Natural killer cell treated with Interleukin-12 subunit alpha and Interleukin-12 subunit beta and Interleukin-15 and Interleukin-18, amount 100 ng/mL, for 72 hours (primary cell): ENCODE data around the gene LIPT2. TPM values are rescaled to one million over a fixed set of nuclear protein-coding genes. Genes with fewer than 3 reads are reported as not detected.
"Not testable (repeated sequence)": the region's sequence is repeated elsewhere in the genome, so short reads cannot be mapped to it uniquely, and the experiment has no call there.

ENCODE experiments used
- ATAC-seq, 2 donors: fragments of 150-1000 bp; cut with Tn5 transposase in 1 of 2; sonication (Bioruptor Pico), chemical (Tn5 transposase) in 1 of 2; 2 replicates each; pipeline ENCODE4 v1.10.0; 2021
- DNase-seq: peaks from one replicate; pipeline ENCODE4 v3.0.0; 2022; ENCODE audit warnings: low spot score
- H3K27ac Mint-ChIP-seq, 2 donors: 1 replicate in 1 of 2; 2 replicates in 1 of 2; pipeline ENCODE4 v1.8.0; 2022; ENCODE audit warnings: mixed read lengths in 2 of 2, mild to moderate bottlenecking in 1 of 2, moderate library complexity in 1 of 2
- H3K27me3 Mint-ChIP-seq, 2 donors: 1 replicate in 1 of 2; 2 replicates in 1 of 2; pipeline ENCODE4 v1.8.0; 2022; ENCODE audit warnings: mixed read lengths in 2 of 2
- H3K36me3 Mint-ChIP-seq: one replicate; pipeline ENCODE4 v1.8.0; 2022; ENCODE audit warnings: mixed read lengths
- H3K4me1 Mint-ChIP-seq, 2 donors: 1 replicate in 1 of 2; 2 replicates in 1 of 2; pipeline ENCODE4 v1.8.0; 2022; ENCODE audit warnings: low read depth in 2 of 2, mixed read lengths in 2 of 2, mild to moderate bottlenecking in 1 of 2
- H3K4me3 Mint-ChIP-seq: one replicate; pipeline ENCODE4 v1.8.0; 2022; ENCODE audit warnings: mixed read lengths
- H3K9me3 Mint-ChIP-seq: 2 replicates; pipeline ENCODE4 v1.8.0; 2022; ENCODE audit warnings: mixed read lengths
- total RNA-seq, 2 donors: library from RNA; stranded (reverse); gene quantifications; one replicate each; pipeline ENCODE4 v1.2.3, GENCODE V29; 2022

Gene LIPT2
- total RNA-seq = 1 to 10 TPM; 1.8 to 3.4 TPM

DNA sequence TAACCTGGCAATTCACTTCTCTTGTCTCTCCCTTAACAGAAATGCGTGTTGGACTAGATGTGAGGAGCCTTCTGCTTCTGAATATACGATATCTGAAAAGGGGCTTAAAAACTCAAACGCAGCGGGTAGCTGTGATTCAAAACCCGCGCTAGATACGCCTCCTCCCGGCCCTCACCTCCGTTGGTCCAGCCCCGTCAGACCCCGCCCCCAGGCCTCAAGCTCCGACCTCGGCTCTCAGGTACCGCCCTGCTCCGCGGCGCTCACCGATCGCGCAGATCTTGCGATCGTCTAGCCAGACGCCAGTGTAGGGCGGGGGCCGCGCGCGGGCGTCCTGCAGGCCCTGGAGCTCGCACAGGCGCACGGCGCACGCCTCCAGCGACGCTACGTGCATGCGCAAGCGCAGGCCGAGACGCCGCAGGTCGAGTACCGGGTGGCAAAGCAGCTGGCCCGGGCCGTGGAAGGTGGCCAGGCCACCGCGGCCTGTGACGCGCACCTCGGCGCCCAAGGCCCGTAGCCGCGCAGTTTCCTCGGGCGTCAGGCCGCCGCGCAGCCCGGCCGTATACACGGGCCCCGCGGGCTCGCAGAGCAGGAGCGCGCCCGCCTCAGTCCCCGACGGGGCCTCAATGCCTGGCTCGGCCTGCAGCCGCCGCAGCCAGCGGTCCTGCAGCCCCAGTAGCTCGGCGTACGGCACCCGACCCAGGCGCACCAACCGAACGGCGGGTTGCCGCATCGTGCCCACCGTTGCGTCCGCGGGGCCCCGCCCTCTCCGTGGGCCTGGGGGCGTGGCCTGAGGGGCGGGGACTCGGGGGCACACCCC, at the start of gene LIPT2:
Gene LIPT2, minus strand, starts transcription at position 751 of the 817 bp plus-strand sequence. Its CDS starts 21 bp downstream, at position 730.
- Mint-ChIP-seq H3K9me3 (no peaks in the 10 kb centered on the region), H3K36me3 (no peaks in the 10 kb centered on the region), H3K27ac (peak within 1 kb of the TSS; percentile 73 to 84), H3K4me1 (peaks cover 14 to 16% of the 10 kb centered on the region in 2 donors), H3K27me3 (peaks cover 0 to 2% of the 10 kb centered on the region in 2 donors), H3K4me3 (peak within 1 kb of the TSS; percentile 85)
- DNase-seq (peak; percentile 98), ATAC-seq (peak; percentile 99)

DNA sequence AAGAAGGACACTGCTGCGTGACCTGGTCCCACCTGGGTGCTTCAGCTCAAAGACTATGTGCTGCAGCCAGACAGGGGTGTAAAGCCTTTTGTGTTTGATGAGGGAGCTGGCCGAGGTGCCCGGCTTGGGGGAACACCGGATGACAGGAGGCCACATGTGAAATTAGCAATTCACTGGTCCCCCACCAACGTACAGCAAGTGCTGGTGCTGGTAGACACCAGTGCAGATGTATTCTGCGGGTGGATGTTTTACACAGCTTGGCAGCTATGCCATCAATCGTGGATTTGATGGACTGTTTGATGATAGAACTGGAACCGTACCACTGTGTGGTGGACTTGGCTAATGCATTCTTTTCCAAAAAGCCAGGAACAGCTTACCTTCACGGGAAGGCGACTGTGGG, 47.9 kb upstream of the LIPT2 start:
- ATAC-seq (no peak), DNase-seq (no peak)
- no peak overlapping the region for H3K27ac Mint-ChIP-seq
- H3K27me3 Mint-ChIP-seq = peaks cover 9 to 10% of the 10 kb centered on the region in 2 donors
- H3K4me3 Mint-ChIP-seq = no peak overlapping the region
- no peaks in the 10 kb centered on the region for H3K9me3 Mint-ChIP-seq
- no peaks in the 10 kb centered on the region for H3K4me1 Mint-ChIP-seq
- H3K36me3 Mint-ChIP-seq = peaks cover 9% of the 10 kb centered on the region

DNA sequence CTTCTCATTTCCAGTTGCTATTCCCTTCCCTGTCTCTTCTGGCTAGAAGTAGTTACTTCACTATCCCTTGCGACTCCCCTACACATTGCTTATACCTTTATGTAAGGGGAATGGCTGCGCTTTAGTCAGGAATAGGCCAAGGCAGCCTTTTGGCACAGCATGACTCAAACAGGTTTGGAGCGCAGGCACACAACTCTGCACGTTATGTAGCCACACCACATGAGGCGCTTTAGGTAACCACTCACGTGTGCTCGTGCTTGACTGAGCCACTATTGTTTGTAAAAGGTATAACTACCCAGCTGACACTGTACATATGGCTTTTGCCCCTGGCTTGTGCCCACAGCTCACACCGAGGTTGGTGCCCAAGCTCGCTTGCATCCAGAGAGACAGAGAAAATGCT, 46.7 kb upstream of the LIPT2 start:
- Mint-ChIP-seq H3K36me3 (peaks cover 9% of the 10 kb centered on the region), H3K27ac (no peak overlapping the region), H3K27me3 (peaks cover 9 to 10% of the 10 kb centered on the region in 2 donors), H3K9me3 (no peaks in the 10 kb centered on the region), H3K4me3 (no peak overlapping the region), H3K4me1 (no peaks in the 10 kb centered on the region)
- DNase-seq (no peak), ATAC-seq (no peak)

DNA sequence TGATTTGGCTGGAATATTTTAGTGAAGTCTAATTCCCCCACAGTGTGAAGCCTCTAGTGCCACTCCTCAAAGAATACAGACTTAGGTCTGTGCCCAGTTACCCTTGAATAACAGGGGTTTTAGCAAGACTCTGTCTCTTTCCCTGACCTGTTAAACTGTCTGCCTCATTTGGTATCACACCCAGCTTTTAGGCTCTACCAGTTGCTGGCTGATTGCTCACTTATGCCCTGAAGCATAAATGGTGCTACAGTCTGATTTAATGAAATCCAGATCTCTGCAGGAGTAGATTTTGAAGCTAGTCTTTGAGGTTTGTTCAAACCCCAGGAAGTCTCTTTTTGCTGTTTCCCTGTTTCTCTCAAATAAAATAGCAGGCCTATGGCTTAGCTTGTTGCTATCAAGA, 45.2 kb upstream of the LIPT2 start:
- Mint-ChIP-seq H3K27ac (no peak overlapping the region), H3K4me3 (no peak overlapping the region), H3K4me1 (no peaks in the 10 kb centered on the region), H3K27me3 (peaks cover 9 to 10% of the 10 kb centered on the region in 2 donors), H3K9me3 (no peaks in the 10 kb centered on the region), H3K36me3 (peaks cover 9% of the 10 kb centered on the region)
- ATAC-seq (no peak), DNase-seq (no peak)

DNA sequence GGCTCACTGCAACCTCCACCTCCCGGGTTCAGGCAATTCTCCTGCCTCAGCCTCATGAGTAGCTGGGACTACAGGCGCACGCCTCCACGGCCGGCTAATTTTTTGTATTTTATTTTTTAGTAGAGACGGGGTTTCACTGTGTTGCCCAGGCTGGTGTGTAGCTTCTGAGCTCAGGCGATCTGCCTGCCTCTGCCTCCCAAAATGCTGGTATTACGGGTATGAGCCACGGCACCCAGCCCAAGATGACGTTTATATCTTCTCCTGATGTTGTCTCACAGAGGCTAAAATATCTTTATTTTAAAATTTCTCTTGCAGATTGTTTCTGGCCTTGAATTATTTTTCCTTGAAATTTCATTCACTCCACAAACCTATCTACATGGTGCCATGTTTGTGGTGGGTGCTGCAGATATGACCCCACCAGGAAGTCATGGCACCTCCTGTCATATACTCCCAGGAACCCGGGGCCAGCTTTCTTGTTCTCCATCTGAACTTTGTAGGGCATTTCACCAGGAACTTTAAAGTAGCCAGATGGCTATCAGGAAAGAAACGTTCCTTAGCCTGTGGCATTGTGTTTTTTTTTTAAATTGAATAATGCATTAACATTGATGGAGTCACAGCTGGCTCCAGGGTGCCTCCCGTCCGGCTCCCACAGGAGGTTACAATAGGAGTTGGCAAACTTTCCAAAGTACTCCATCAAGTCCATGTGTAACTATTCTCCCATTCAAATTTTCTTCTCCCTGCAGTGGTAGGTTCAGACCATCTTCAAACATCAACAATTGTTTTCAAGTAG, 42.0 kb upstream of the LIPT2 start:
- H3K4me1 Mint-ChIP-seq = no peaks in the 10 kb centered on the region
- H3K4me3 Mint-ChIP-seq = no peak overlapping the region
- H3K36me3 Mint-ChIP-seq = peaks cover 9% of the 10 kb centered on the region
- H3K27me3 Mint-ChIP-seq = peaks cover 14 to 22% of the 10 kb centered on the region in 2 donors
- no peak overlapping the region for H3K27ac Mint-ChIP-seq
- DNase-seq = no peak
- no peak for ATAC-seq
- no peaks in the 10 kb centered on the region for H3K9me3 Mint-ChIP-seq

DNA sequence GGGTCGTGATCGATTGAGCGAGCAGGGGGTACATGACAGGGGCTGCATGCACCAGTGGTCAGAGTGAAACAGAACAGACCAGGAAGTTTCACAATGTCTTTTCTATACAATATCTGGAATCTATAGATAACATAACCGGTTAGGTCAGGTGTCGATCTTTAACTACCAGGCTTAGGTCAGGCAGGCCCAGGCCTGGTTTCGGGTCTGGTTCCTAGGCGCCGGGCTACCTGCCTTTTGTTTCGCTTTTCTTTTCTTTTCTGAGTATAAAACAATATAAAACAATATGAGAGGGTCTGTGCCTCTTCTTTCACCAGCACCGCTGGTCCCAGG, 41.4 kb upstream of the LIPT2 start:
- not testable (repeated sequence) for H3K36me3 Mint-ChIP-seq, H3K27ac Mint-ChIP-seq, H3K9me3 Mint-ChIP-seq, ATAC-seq, DNase-seq, H3K4me1 Mint-ChIP-seq, H3K4me3 Mint-ChIP-seq
- peaks cover 14 to 22% of the 10 kb centered on the region in 2 donors for H3K27me3 Mint-ChIP-seq

DNA sequence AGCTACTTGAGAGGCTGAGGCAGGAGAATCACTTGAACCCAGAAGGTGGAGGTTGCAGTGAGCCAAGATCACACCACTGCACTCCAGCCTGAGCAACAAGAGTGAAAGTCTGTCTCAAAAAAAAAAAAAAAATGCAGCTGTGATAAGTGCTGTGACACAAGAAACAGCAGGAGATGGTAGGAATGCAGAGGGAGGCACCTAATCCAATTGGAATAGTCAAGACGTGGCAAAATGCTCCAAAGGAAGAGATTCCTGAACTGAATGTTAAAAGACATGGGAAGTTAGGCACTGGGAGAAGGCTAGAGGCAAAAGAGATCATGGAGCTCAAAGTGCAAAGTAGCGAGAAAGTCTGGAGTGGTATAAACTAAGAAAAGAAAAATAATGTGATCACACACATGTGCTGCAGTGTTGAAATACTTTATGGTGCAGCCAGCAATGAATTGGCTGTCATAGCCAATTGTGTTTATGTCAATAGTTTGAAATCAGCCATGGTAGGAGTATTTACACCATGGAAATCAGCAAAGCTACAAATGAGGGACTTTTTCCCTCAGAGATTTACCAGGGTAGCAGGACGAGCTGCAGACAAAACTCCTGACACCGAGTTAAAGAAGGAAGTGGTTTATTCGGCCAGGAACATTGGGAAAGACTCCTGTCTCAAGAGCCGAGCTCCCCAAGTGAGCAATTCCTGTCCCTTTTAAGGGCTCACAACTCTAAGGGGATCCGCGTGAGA, 40.9 kb upstream of the LIPT2 start:
- H3K9me3 Mint-ChIP-seq = no peaks in the 10 kb centered on the region
- peaks cover 9% of the 10 kb centered on the region for H3K36me3 Mint-ChIP-seq
- ATAC-seq = no peak
- no peak overlapping the region for H3K4me3 Mint-ChIP-seq
- H3K27ac Mint-ChIP-seq = no peak overlapping the region
- no peak for DNase-seq
- H3K27me3 Mint-ChIP-seq = peaks cover 14 to 23% of the 10 kb centered on the region in 2 donors
- no peaks in the 10 kb centered on the region for H3K4me1 Mint-ChIP-seq

DNA sequence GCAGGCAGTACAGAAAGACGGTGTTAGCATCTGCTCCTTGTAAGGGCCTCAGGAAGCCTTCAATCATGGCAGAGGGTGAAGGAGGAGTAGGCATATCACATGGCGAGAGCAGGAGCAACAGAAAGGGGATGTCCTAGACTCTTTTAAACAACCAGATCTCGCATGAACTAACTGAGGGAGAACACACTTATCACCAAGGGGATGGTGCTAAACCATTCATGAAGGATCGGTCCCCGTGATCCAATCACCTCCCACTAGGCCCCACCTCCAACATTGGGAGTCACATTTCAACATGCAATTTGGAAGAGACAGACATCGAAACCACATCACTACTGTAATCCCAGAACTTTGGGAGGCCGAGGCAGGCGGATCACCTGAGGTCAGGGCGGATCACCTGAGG, 39.9 kb upstream of the LIPT2 start:
- Mint-ChIP-seq H3K36me3 (peaks cover 9% of the 10 kb centered on the region), H3K4me1 (no peaks in the 10 kb centered on the region), H3K9me3 (no peaks in the 10 kb centered on the region), H3K27ac (no peak overlapping the region), H3K27me3 (peaks cover 12 to 28% of the 10 kb centered on the region in 2 donors), H3K4me3 (no peak overlapping the region)
- no peak for ATAC-seq
- DNase-seq = no peak

DNA sequence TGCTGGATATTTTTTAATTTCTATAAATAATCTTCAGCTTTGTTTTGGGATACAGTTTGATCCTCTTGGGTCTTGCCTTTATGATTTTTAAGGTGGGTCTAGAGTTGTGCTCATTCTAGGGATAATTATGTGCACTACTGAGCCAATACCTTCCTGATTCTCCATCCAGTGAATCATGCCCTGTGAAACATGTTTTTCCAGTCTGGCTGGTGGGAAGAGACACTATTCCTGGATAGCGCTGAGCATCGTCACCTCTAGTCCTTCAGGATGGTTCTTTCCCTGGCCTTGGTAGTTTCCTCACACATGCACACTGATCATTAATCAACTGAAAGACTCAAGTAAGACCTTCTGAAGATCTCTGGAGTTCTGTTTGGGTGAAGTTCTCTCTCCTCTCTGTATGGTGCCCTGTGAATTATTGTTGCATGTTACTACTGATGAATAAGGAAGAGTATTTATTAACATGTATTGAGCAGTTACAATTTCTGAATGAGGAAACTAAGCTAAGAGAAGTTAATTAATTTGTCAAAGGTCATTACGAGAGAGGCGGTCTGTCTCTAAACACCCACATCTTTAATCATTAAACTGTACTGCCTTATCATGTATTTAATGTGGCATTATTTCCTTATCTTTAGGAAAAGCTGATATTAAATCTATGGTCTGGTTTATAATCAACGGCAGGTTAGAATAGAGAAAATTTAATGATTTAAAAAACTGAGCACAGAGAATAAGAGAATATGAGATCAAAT, 39.1 kb upstream of the LIPT2 start:
- H3K9me3 Mint-ChIP-seq = no peaks in the 10 kb centered on the region
- no peak for ATAC-seq
- no peaks in the 10 kb centered on the region for H3K4me1 Mint-ChIP-seq
- H3K27me3 Mint-ChIP-seq = peaks cover 8 to 26% of the 10 kb centered on the region in 2 donors
- H3K4me3 Mint-ChIP-seq = no peak overlapping the region
- H3K36me3 Mint-ChIP-seq = peaks cover 5% of the 10 kb centered on the region
- H3K27ac Mint-ChIP-seq = no peak overlapping the region
- DNase-seq = no peak

DNA sequence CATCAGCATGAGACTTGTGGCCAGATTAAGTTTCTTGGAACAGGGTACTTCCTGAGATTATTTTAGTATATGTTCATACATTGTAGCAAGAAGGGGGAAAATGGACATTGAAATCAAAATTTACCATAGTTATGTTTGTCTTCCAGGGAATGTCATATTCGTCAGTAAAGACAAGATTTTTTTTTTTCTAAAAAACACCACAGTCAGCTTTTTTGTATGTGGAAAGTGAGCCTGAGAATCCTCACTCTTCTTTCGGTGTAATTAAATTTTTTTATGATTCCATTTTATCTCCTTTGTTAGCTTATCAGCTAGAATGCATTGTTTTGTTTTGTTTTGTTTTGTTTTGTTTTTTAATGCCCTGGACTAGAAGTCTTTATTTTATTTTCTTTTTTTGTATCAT, 31.5 kb upstream of the LIPT2 start:
- Mint-ChIP-seq H3K27me3 (peaks cover 16 to 31% of the 10 kb centered on the region in 2 donors), H3K4me1 (no peaks in the 10 kb centered on the region), H3K36me3 (no peaks in the 10 kb centered on the region), H3K4me3 (no peak overlapping the region), H3K27ac (no peak overlapping the region), H3K9me3 (no peaks in the 10 kb centered on the region)
- ATAC-seq (no peak), DNase-seq (no peak)

DNA sequence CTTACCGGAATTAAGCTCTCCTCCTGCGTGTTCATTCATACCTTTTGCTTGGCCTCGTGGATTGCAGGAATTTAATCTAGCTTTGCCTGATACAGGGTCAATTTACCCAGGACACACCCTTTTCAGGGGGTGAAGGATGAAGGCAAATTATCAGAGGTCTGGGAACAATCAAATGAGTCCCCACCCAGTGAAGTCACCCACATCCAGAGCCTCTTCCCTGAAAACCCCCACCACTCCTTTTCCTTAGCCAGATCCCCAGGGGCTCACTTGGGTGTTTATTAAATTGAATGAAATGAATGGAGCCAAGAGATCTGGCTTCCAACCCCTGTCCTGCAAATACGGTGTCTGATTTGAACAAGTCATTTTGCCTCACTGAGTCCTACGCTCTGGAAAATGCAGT, 31.0 kb upstream of the LIPT2 start:
- no peak overlapping the region for H3K4me3 Mint-ChIP-seq
- H3K36me3 Mint-ChIP-seq = no peaks in the 10 kb centered on the region
- no peak overlapping the region for H3K27ac Mint-ChIP-seq
- DNase-seq (no peak), ATAC-seq (no peak)
- no peaks in the 10 kb centered on the region for H3K4me1 Mint-ChIP-seq
- H3K27me3 Mint-ChIP-seq = peaks cover 16 to 33% of the 10 kb centered on the region in 2 donors
- no peaks in the 10 kb centered on the region for H3K9me3 Mint-ChIP-seq

DNA sequence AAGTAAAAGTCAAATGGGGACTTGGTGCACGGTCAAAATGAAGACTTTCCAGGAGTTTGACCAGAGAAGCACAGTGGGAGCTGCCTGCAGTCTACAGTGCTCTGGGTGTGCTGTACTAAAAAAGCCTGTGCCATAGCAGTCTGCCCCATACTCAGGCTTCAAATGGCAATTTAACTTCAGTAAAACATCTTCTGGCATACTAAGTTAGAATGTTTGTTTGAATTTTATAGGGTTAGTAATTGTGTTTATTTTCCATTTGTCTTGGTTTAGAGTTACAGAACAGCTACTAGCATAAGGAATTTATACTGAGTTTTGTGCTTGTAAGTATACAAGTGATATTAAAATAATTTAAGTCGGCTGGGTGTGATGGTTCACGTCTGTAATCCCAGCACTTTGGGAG, 29.3 kb upstream of the LIPT2 start:
- ATAC-seq (no peak), DNase-seq (no peak)
- Mint-ChIP-seq H3K36me3 (no peaks in the 10 kb centered on the region), H3K4me1 (no peaks in the 10 kb centered on the region), H3K27me3 (peaks cover 15 to 27% of the 10 kb centered on the region in 2 donors), H3K27ac (no peak overlapping the region), H3K9me3 (no peaks in the 10 kb centered on the region), H3K4me3 (no peak overlapping the region)

DNA sequence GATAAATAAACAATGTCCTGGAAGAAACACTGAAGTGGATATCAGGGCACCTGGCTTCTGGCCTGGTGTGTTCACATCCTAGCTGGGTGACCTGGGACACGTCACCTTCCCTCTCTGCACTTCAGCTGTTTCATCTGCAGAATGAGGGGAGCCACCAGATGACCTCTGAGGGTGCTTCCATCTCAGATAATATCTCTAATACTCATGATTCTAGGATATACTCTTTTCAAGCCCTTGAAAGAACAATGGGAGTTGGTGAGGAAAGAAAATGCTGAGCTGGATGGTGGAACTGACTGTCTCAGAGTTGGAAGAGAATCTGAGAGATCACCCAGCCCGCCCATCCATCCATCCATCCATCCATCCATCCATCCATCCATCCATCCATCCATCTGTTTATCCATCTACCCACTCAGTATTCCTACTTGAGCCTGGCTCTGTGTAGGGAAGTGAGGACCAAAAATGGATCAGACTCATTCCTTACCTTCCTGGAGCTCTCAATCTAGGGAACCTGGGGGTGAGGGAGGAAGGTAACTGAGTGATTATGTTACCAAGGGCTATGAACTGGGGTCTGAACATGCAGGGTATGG, 28.2 kb upstream of the LIPT2 start:
- Mint-ChIP-seq H3K36me3 (no peaks in the 10 kb centered on the region), H3K27ac (no peak overlapping the region), H3K9me3 (no peaks in the 10 kb centered on the region), H3K4me1 (no peaks in the 10 kb centered on the region), H3K27me3 (peaks cover 15 to 29% of the 10 kb centered on the region in 2 donors), H3K4me3 (no peak overlapping the region)
- DNase-seq (no peak), ATAC-seq (no peak)
